Brain microvascular endothelial cell (primary cell): ENCODE results near the gene ANXA2.

ENCODE experiments used
- DNase-seq: peaks from one replicate; pipeline ENCODE4 v3.0.0-alpha.2; 2020
- H3K27ac ChIP-seq: fragments of 250-450 bp; sonication (Bioruptor Pico); 2 replicates; pipeline ENCODE4 v1.5.1; 2020; ENCODE audit warnings: mild to moderate bottlenecking, moderate library complexity
- H3K27me3 ChIP-seq: fragments of 250-450 bp; sonication (Bioruptor Pico); replicated peaks from 2 replicates; pipeline ENCODE4 v1.5.1; 2020; ENCODE audit warnings: mild to moderate bottlenecking
- H3K36me3 ChIP-seq: fragments of 250-450 bp; sonication (Bioruptor Pico); replicated peaks from 2 replicates; pipeline ENCODE4 v1.5.1; 2020; ENCODE audit warnings: mild to moderate bottlenecking
- H3K4me3 ChIP-seq: 2 replicates; pipeline ENCODE4 v1.5.1; 2011; ENCODE audit warnings: low read depth, mild to moderate bottlenecking, control low read depth, low read length, moderate library complexity
- in situ Hi-C: cut with HindIII; loops from 2 replicates; pipeline ENCODE4 v1.10.0; 2017; ENCODE audit warnings: low sequenced_read_pairs, low pct_ligation_motif_present
- TF ChIP-seq, protein P1 (sequence below): IDR thresholded peaks from 2 replicates; pipeline ENCODE4 v1.5.1; 2011; ENCODE audit warnings: low read depth, mild to moderate bottlenecking, moderate library complexity, low read length, control low read depth, inconsistent platforms; ENCODE audit errors: missing control alignments

The ANXA2 gene

DNA sequence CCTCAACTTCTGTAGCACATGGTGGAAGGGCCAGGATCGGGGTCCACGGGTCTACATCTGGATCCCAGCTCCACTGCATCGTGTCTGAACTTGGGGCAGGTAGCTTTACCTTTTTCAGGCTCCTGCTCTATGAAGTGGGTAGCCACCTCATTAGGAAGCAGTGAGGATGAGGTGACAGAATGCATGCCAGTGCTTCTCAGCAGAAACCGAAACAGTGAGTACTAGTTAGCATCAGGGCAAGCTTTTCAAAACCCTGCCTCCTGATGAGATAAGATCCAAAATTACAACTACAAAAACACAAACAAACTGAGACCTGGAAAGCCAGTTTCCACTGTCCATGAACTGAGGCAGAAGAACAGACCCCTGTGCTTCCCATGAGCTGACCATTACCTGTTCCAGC is 77.4 kb downstream of the ANXA2 start:
- H3K36me3 ChIP-seq, result no peaks in the 10 kb centered on the region
- peaks cover 17% of the 10 kb centered on the region for H3K27me3 ChIP-seq
- no peak overlapping the region for H3K27ac ChIP-seq
- no peak overlapping the region for H3K4me3 ChIP-seq
- TF ChIP-seq, protein P1, sequence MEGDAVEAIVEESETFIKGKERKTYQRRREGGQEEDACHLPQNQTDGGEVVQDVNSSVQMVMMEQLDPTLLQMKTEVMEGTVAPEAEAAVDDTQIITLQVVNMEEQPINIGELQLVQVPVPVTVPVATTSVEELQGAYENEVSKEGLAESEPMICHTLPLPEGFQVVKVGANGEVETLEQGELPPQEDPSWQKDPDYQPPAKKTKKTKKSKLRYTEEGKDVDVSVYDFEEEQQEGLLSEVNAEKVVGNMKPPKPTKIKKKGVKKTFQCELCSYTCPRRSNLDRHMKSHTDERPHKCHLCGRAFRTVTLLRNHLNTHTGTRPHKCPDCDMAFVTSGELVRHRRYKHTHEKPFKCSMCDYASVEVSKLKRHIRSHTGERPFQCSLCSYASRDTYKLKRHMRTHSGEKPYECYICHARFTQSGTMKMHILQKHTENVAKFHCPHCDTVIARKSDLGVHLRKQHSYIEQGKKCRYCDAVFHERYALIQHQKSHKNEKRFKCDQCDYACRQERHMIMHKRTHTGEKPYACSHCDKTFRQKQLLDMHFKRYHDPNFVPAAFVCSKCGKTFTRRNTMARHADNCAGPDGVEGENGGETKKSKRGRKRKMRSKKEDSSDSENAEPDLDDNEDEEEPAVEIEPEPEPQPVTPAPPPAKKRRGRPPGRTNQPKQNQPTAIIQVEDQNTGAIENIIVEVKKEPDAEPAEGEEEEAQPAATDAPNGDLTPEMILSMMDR, result no peak
- in situ Hi-C loops, result no loop called here
- DNase-seq, result no peak

DNA sequence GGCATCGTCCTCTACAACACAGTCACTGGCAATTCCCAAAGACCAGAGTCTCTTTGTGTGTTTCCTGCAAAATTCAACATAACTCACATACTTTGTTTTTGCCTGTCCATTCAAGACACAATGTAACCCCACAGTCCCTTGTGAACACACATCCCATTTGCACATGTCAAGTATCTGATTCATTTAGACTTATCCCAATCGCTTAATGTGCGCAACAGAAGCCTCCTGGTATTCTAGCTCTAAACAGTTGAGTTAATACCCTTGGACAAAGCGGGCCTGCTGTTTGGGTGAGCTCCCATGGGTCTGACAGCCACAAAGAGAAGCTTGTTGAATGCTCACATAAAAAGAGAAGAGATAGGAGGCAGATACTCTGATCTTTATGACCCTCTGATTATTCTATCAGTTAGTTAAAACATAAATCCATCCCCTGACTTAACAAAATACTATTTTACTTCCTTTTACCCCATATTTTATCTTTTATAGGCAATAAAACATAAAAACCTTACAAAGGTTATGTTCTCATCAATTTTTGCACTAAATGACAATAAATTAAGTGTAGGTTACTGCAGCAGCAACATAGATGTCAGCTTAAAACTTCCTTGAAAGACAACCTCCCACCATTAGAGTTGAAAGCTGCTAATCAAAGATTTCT is 79.4 kb downstream of the ANXA2 start:
- no peaks in the 10 kb centered on the region for H3K36me3 ChIP-seq
- no peak overlapping the region for H3K27ac ChIP-seq
- H3K27me3 ChIP-seq, result peaks cover 5% of the 10 kb centered on the region
- no peak overlapping the region for H3K4me3 ChIP-seq
- no peak for DNase-seq
- in situ Hi-C loops, result no loop called here
- TF ChIP-seq, protein P1, result no peak

DNA sequence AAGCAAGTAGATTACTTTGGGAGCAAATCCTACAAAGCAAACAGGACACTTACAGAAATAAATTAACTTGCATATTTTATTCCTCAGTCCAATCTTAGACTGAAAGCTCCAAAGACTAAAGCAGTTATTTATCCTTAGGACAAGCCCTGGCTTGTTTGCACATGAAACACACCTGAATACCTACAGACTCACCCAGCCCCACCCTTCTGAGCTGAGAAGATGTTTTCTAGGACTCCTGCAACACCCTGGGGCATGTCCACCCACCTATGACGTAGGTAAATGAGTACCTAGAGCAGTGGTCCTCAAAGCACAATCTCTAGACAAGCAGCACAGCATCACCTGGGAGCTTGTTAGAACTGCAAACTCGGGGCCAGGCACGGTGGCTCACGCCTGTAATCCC is 80.8 kb downstream of the ANXA2 start:
- Histone ChIP-seq H3K27ac (no peak overlapping the region), H3K36me3 (no peaks in the 10 kb centered on the region), H3K27me3 (peaks cover 2% of the 10 kb centered on the region), H3K4me3 (no peak overlapping the region)
- in situ Hi-C loops, result no loop called here
- TF ChIP-seq, protein P1, result no peak
- no peak for DNase-seq

DNA sequence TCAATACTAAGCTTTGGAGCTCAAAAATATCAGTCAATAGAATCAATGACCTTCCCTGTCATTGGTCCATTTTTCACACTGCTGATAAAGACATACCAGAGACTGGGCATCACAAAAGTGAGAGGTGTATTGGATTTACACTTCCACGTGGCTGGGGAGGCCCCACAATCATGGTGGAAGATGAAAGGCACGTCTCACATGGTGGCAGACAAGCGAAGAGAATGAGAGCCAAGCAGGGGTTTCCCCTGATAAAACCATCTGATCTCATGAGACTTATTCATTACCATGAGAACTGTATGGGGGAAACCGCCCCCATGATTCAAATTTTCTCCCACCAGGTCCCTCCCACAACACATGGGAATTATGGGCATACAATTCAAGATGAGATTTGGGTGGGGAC is 81.9 kb downstream of the ANXA2 start:
- DNase-seq, result no peak

DNA sequence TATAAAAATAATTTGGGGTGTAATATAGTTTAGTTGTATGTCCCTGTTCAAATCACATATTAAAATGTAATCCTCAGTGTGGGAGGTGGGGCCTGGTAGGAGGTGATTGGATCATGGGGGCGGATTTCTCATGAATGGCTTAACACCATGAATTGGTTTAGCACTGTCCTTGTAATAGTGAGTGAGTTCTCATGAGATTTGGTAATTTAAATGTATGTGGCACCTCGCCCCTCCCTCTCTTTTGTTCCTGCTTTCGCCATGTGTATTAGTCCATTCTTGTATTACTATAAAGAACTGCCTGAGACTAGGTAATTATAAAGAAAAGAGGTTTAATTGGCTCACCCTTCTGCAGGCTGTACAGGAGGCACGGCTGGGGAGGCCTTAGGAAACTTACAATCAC is 83.9 kb downstream of the ANXA2 start:
- Histone ChIP-seq H3K4me3 (no peak overlapping the region), H3K27ac (no peak overlapping the region), H3K36me3 (no peaks in the 10 kb centered on the region), H3K27me3 (no peaks in the 10 kb centered on the region)
- in situ Hi-C loops, result no loop called here
- no peak for DNase-seq
- TF ChIP-seq, protein P1, result no peak

More for the DNA sequence above, 81.9 kb downstream of the ANXA2 start:
- H3K36me3 ChIP-seq, result no peaks in the 10 kb centered on the region
- no peak overlapping the region for H3K4me3 ChIP-seq
- TF ChIP-seq, protein P1, result no peak
- in situ Hi-C loops, result no loop called here
- H3K27me3 ChIP-seq, result peaks cover 2% of the 10 kb centered on the region
- no peak overlapping the region for H3K27ac ChIP-seq

DNA sequence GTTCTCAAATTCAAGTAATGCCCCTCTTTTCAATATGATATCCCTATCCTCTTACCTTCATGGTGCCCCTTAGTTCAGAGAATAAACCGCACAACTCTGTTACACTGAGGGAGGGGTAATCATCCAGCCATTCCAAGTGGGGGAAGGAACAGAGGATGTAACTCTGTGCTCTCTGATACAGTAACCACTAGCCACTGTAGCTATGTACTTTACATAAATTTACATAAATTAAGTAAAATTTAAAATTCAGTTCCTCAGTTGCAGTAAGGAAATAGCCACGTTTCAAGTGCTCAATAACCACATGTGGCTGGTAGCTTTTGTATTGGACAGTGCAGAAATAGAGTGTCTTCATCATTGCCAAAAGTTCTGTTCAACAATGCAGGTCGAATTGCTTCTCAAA is 90.8 kb downstream of the ANXA2 start:
- no peaks in the 10 kb centered on the region for H3K27me3 ChIP-seq
- TF ChIP-seq, protein P1, result no peak
- no peak overlapping the region for H3K27ac ChIP-seq
- DNase-seq, result no peak
- in situ Hi-C loops, result no loop called here
- H3K36me3 ChIP-seq, result no peaks in the 10 kb centered on the region
- H3K4me3 ChIP-seq, result no peak overlapping the region
